ENCODE results near the gene NRXN3.

NRXN3 gene

DNA sequence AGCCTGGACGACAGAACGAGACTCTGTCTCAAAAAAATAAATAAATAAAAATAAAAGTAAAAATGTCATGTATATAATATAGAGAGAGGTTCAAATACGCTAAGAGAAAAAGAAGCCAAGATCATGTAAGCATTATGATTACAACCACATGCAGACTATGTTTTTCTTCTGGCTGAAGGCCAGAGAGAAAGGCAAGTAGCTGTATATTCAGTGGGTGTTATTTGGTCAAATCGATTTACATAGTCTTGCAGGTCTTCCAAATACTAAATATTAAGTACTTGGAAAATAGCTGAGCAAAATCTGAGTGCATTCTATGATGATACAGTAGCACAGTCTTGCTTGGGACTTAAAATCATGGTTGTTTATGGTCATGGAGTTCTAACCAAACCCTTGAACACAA lies 1283.1 kb downstream of the NRXN3 start:
- no peak for DNase-seq

DNA sequence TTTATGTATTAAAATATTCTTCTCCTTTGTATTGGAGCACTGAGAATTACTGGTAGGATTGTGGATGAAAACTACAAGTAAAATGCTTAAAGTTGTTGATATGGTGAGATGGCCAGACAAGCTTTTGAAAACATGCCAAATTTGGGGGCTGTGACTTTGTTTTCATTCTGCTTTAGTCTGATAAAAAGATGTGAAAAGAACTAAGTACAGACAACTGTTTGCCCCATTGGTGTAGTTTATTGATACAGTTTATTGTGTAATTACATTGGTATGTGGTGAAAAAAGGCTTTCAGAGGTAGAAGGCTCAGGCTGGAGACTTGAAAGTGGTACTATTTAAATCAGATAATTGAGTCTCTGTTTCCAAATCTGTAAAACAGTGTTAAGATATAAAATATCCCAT lies 1294.3 kb downstream of the NRXN3 start:
- DNase-seq: no peak

DNA sequence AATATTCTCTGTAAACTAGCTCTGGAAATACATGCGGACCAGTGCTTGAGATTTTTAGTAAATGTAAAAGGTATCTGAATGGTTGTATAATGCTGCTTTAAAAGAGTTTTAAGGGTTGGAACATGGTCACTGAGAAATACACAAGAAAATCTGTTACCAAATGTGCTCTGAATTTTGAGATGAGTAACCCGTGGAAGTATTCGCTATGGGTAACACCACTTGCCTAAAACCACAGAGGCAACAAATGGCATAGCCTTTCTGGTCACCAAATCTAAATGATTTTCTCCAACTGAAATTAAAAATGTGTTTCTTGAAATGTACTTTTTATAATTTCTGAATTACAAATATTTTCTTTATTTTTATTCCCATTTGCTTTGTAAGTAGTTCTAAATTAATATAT lies 1295.5 kb downstream of the NRXN3 start:
- DNase-seq: no peak

GRCh38 chr14:79466938-79467527 lies 1296.9 kb downstream of the NRXN3 start:
- no peak for DNase-seq

GRCh38 chr14:79467835-79468234 lies 1297.7 kb downstream of the NRXN3 start:
- DNase-seq: no peak

GRCh38 chr14:79468486-79468885 lies 1298.3 kb downstream of the NRXN3 start:
- DNase-seq: no peak

GRCh38 chr14:79473651-79474050 lies 1303.5 kb downstream of the NRXN3 start:
- no peak for DNase-seq

DNA sequence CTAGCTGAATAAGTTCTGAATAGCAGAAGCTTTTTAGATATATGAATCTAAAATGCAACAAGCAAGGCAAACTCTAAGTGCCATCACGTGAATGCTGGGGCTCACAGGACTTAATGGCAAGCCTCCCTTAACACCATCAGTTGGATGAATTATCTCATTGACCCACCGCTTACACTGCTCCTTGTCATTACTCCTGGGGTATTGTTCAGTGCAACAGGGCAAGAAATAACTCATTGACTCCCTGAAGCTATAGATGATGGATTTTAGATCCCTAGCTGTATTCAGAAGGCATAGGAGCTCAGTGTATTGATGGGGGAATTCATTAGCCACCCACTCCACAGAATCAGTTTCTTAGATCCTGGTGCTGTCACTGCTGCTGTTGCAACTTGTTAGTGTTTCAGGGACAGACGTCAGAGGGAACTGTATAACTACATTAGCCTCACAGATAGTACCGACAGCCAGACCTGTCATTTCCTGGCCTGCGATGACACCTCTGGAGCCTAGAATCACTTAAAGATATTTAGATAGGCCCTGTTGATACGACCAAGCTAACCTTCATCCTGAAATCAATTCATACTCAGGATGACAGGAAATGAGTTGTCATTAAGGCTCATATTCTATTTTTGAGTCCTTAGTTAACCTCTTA lies 1305.8 kb downstream of the NRXN3 start:
- no peak for DNase-seq

DNA sequence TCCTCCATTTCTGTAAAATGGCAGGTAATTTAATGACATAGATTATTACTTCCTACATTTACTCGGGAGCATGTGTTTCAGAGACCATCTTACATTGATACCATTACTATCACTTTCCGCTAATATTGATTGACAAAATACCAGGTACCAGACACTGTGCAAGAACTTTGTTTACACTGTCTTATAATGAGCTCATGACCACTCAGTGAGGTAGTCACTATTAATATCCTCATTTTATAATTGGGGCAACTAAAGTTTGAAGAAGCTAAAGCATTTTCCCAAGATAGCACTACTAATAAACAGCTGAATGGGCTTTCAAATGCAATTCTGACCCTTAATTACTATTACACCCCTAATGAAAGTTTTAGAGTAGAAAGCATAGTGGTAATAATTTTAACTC lies 1306.4 kb downstream of the NRXN3 start:
- no peak for DNase-seq

DNA sequence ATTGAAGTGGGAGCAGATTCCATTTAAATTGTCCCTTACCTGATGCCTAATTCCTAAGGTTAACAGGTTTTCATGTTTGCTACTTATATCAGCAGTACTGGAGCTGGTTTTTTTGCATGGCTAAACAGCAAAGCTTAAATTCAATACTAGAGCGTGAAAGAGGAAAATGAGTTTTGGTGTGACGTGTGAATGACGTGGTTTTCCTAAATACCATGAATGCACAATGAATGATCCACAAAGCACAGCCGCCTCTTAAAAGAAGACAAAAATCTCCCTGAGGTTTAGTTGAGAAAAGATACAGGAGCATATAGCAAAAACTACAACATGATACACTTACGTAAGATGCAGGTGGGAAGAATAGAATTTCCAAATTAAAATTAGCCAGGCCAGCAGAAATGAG lies 1310.0 kb downstream of the NRXN3 start:
- no peak for DNase-seq

DNA sequence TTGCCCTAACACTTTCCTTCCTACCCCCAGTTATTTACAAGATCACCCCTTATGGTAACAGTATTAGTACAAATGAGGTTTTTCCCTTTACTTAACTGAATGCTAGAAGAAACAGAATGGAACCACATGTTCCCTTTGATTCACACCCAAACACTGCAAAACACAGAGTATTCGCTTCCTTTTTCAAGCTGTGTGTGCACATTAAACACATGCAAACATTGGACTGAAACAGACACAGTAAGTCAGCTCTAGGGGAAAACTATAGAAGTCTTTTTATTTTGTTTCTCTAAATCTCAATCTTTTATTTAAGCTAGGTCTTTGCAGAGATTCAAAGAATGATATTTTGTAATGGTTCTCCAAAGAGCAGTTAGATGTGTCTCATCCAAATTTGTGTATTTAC lies 1312.7 kb downstream of the NRXN3 start:
- no peak for DNase-seq

DNA sequence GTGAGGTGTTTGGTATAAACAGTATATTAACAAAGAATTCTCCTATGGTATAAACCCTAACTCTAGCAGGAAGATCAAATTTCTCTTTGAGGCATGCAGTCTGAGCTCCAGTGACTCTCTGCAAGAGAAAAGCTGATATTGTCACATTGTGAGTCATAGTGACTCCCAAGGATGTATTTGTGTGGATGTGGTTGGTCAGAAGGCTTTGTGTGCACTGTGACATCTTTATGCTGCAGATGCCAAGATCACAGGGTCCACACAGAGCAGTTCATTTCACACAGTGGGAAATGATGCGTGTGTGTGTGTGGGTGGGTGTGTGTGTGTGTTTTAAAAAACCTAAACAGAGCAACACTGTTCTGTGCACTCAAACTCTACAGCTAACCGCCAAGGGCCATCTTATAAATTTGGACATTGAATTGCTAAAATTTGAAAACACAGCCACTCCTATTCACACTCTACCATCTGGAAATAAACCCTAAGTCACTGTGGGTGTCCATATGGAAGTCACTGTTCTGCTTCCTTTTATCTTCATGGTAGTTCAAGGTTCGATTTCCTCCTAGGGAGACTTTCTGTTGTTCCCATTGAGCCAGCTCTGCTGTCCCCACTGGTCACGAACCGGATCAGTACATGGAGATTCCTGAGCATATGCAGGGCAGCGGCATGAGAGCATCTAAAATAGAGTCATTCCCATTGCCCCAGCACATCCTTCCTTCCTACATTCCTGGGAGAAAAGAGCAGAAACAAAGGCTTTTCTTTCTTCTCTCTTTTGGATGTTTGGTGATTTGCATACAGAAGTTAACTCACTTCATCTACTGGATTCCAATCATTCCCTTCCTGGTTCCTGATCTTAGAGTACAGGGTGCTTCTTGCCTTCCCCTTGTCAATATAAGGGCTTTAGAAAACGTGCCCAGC lies 1313.6 kb downstream of the NRXN3 start:
- DNase-seq: no peak

DNA sequence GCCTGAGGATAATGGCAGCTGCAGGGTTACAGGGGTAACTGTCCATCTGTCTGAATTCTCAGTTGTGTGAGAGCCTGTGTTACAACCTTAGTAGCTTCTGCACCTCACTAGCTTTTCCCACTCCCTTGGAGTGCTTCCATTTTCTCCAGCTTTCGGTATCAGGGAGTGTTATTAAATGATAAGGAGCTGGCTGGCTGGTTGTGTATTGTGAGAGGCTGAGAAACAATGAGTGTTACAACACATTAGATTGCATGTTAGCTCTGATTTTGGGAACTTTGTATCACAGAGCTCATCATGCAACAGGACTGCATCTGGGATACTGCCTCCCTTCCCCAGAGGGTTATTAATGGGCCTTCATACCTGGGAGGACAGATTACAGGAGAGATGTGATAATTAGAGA lies 1317.5 kb downstream of the NRXN3 start:
- DNase-seq: no peak

GRCh38 chr14:79491161-79491560 lies 1321.0 kb downstream of the NRXN3 start:
- no peak for DNase-seq

DNA sequence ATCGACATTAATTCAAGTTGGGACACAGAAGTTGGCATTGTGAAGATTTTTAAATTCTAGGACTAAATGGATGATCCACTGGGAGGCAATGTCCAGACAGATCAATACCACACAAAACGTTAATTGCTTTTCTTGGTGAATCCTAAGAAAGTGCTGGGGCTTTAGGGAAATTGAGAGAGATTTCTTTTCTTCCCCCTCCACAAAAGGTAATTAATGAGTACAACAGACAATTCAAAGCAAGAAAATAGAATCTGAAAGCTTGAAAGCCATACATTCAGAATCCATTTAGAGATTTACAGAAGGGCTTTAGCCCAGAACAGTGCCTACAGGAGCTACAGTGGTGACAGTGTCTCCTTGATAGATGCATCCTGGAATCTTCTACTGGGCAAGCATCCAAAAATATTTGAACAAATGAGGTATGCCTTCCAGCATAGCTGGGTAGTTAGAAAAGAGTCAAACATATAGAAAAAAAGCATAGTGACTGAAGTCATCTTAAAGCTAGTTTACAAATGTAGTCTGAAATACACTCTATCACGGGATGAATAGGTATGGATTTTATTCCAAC lies 1323.0 kb downstream of the NRXN3 start:
- no peak for DNase-seq

DNA sequence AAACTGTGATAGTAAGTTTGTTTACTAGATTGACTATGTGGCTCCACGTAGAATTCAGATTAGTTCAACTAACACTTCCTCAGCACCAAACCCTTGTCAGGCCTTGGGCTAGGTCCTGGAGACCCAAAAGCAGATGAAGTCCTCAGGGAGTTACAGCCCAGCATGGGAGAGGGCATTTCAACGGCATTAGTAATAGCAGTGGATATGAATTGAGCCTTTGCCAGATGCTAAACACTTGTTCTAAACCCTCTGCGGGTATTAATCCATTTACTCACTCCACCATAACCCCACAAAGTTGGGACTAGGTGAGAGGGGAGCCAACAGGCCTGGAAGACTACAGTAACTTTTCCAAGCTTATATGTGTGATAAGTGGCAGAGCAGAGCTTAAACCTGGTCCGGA lies 1326.5 kb downstream of the NRXN3 start:
- no peak for DNase-seq

DNA sequence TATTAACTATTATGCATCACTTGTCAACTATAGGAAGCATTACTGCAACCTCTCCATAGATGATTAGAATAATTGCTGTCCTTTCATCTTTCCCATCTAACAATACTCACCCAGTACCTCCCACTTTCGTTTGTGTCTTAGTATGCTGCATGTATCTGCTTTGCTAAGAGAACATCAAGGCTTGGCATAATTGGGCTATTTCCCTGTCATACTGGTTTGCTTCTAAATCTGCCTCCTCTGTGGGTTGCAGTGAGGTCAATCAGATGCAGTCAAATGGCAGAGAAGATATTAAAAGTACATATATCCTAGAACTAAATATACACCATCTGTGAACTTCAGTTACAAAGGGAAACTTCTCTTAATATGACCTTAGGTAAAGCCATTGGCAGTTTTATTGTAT lies 1330.3 kb downstream of the NRXN3 start:
- DNase-seq: no peak

DNA sequence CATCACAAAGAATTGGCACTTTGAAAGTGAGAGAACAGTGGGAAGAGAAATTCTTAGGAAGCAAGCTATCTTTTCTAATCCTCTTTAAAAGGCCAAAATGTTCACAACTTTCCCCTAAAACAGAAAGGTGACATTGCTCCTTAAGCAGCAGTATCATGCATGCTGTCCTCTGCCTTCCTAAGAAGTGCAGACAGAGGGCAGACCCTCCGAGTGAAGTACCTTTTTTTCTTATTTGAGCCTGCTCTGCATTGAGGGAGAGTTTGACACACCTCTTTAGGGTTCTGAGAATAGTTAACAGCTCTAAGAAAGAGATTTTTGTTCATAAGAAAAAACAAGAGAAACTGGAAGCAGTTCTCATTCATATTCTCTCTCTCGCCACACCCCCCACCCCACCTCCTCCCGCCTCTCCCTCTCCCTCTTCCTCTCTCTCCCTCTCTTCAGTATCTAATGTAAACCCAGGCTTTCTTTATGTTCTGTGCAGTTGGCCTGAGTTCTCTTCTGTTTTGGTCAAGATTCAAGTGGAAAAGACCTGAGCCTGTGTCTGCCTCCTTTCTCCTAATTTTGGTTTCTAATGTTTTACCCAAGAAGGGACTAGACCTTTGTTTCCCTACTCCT lies 1332.1 kb downstream of the NRXN3 start:
- DNase-seq: no peak

DNA sequence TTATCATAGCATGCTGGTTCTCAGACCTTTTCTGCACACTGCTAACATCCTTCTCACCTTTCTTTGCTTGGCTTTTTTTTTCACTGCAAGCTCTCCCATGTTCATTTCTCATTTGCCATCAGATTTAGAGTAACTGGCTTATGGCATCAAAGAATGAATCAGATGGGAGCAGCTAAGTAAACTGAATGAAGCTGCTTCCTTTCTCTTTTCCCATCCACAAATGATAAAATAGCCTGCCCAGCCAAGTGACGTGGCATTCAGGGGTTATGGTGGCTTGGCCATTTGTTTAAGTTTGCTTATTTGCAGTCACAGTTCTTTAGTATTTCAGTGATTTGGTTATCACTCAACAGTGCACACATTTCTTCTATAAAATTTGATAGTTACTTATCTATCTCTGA lies 1332.6 kb downstream of the NRXN3 start:
- no peak for DNase-seq

GRCh38 chr14:79510659-79511058 lies 1340.5 kb downstream of the NRXN3 start:
- no peak for DNase-seq

- DNase-seq: no peak
Measured at GRCh38 chr14:79511146-79511545, 1341.0 kb downstream of the NRXN3 start.

- no peak for DNase-seq
Measured at GRCh38 chr14:79513446-79513845, 1343.3 kb downstream of the NRXN3 start.

GRCh38 chr14:79514700-79515099 lies 1344.5 kb downstream of the NRXN3 start:
- DNase-seq: no peak
